Measurements from ENCODE around the gene TMEM63C. TPM values are rescaled to one million over a fixed set of nuclear protein-coding genes. Genes with fewer than 3 reads are reported as not detected.

Gene TMEM63C
- total RNA-seq, 1 experiment from 2014 or later: 0.13 TPM

- Histone ChIP-seq H3K4me1 (ENCODE audit: insufficient read depth, low read length, poor library complexity, severe bottlenecking) (no peaks in the 10 kb centered on the region), H3K27ac (ENCODE audit: low read depth, low read length, poor library complexity, severe bottlenecking) (no peak overlapping the region), H3K36me3 (ENCODE audit: insufficient read depth, low read length, poor library complexity, severe bottlenecking) (no peaks in the 10 kb centered on the region), H3K27me3 (replicated peaks; ENCODE audit: insufficient read depth, low read depth, low read length, poor library complexity) (peaks cover 42% of the 10 kb centered on the region), H3K4me3 (ENCODE audit: low read depth, low read length, poor library complexity, severe bottlenecking) (no peak overlapping the region), H3K9me3 (ENCODE audit: low read depth, low read length, poor library complexity, severe bottlenecking) (no peaks in the 10 kb centered on the region)
- BruUV-seq (replicated peaks): no TSS peak
- intact Hi-C loops (cut with micrococcal nuclease; ENCODE audit: unreplicated experiment): no loop called here
- ChIA-PET POLR2A (ENCODE audit: low non-redundant PET) (no interaction called here), CTCF (no interaction called here)
- no peak for DNase-seq (ENCODE audit: low spot score)
- no peak for TF ChIP-seq CTCF (conservative IDR thresholded peaks at IDR 0.05; ENCODE audit: low read depth, low read length)
- peak; percentile 94 for TF ChIP-seq EZH2 (IDR thresholded peaks at IDR 0.05; ENCODE audit: borderline replicate concordance, low read depth, low read length, poor library complexity, severe bottlenecking)
These were observed 88.9 kb downstream of the TMEM63C start for GRCh38 chr14:77270361-77271112.

DNA sequence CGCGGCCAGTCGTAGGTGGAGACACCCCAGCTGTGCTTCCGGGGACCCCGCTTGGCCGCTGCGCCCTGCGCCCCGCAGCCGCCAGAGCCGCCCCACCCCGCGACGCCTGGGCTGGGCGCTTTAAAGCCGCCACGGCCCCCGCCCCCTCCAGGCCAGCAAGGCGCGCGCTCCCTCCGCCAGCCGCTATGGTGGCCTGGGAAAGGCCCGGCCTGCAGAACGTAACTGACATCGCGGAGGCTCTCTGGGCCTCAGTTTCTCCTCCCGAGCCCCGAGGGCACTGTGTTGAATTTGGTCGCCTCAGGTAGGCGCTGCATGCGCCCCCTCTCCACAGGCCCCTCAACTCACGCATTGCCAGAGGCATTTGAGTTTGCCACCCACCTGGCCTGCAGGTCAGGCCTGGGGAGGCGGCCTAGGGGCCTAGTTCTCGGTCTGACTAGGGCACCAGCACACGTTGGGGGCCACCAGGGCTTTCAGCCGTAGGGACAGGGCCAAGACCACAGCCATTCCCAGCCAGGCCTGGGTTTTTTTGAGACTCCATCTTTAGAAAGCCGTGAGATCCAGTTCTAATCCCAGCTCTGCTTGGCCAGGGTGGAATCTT, 89.6 kb downstream of the TMEM63C start, which contains the start of gene NGB:
NGB (minus strand) TSS at position 94 of the 598 bp plus-strand sequence. CDS start 269 bp downstream, outside the sequence.
- CTCF ChIA-PET: no interaction called here
- TF ChIP-seq EZH2 (IDR thresholded peaks at IDR 0.05; ENCODE audit: borderline replicate concordance, low read depth, low read length, poor library complexity, severe bottlenecking): no peak
- no peak for DNase-seq (ENCODE audit: low spot score)
- H3K36me3 ChIP-seq (ENCODE audit: insufficient read depth, low read length, poor library complexity, severe bottlenecking): no peaks in the 10 kb centered on the region
- H3K4me3 ChIP-seq (ENCODE audit: low read depth, low read length, poor library complexity, severe bottlenecking): no peak within 1 kb of the TSS
- H3K9me3 ChIP-seq (ENCODE audit: low read depth, low read length, poor library complexity, severe bottlenecking): no peaks in the 10 kb centered on the region
- no peaks in the 10 kb centered on the region for H3K4me1 ChIP-seq (ENCODE audit: insufficient read depth, low read length, poor library complexity, severe bottlenecking)
- intact Hi-C loops (cut with micrococcal nuclease; ENCODE audit: unreplicated experiment): no loop called here
- peaks cover 42% of the 10 kb centered on the region for H3K27me3 ChIP-seq (replicated peaks; ENCODE audit: insufficient read depth, low read depth, low read length, poor library complexity)
- POLR2A ChIA-PET (ENCODE audit: low non-redundant PET): no interaction called here
- H3K27ac ChIP-seq (ENCODE audit: low read depth, low read length, poor library complexity, severe bottlenecking): no peak within 1 kb of the TSS
- BruUV-seq (replicated peaks): no TSS peak

GRCh38 chr14:77272261-77272660, 90.7 kb downstream of the TMEM63C start:
- CTCF ChIA-PET: no interaction called here
- Histone ChIP-seq H3K4me1 (ENCODE audit: insufficient read depth, low read length, poor library complexity, severe bottlenecking) (no peaks in the 10 kb centered on the region), H3K9me3 (ENCODE audit: low read depth, low read length, poor library complexity, severe bottlenecking) (no peaks in the 10 kb centered on the region), H3K27ac (ENCODE audit: low read depth, low read length, poor library complexity, severe bottlenecking) (no peak overlapping the region), H3K4me3 (ENCODE audit: low read depth, low read length, poor library complexity, severe bottlenecking) (no peak overlapping the region), H3K36me3 (ENCODE audit: insufficient read depth, low read length, poor library complexity, severe bottlenecking) (no peaks in the 10 kb centered on the region), H3K27me3 (replicated peaks; ENCODE audit: insufficient read depth, low read depth, low read length, poor library complexity) (peaks cover 42% of the 10 kb centered on the region)
- BruUV-seq (replicated peaks): no TSS peak
- intact Hi-C loops (cut with micrococcal nuclease; ENCODE audit: unreplicated experiment): no loop called here
- TF ChIP-seq EZH2 (IDR thresholded peaks at IDR 0.05; ENCODE audit: borderline replicate concordance, low read depth, low read length, poor library complexity, severe bottlenecking) (no peak), CTCF (conservative IDR thresholded peaks at IDR 0.05; ENCODE audit: low read depth, low read length) (no peak)
- POLR2A ChIA-PET (ENCODE audit: low non-redundant PET): no interaction called here
- DNase-seq (ENCODE audit: low spot score): no peak

Data from A673 (cell line).